K562 (cell line): Measurements from ENCODE around the gene BMP2K. TPM values are rescaled to one million over a fixed set of nuclear protein-coding genes. Genes with fewer than 3 reads are reported as not detected.
A peak's percentile ranks its signal among the peaks of the same experiment; 100 is the strongest.

Experiments
- EGR1 ChIP-seq: fragments of 450-650 bp; conservative IDR thresholded peaks from 2 replicates; pipeline ENCODE4 v1.6.1; 2017; ENCODE audit warnings: mild to moderate bottlenecking
- HDAC1 ChIP-seq, 2 experiments: fragments of 450-650 bp; IDR thresholded peaks; 2 replicates each; pipeline ENCODE4 v1.6.1; 2016 to 2017; ENCODE audit warnings: inconsistent platforms in 1 of 2, mild to moderate bottlenecking in 1 of 2, moderate library complexity in 1 of 2
- PHB2 ChIP-seq: fragments of 450-650 bp; IDR thresholded peaks from 2 replicates; pipeline ENCODE4 v1.6.1; 2017; ENCODE audit warnings: low read depth
- SMC3 ChIP-seq: conservative IDR thresholded peaks from 2 replicates; pipeline ENCODE4 v1.6.1; 2011; ENCODE audit warnings: low read depth, low read length, improper control_type of control experiment; ENCODE audit not compliant: insufficient read depth
- SNIP1 ChIP-seq: fragments of 450-650 bp; IDR thresholded peaks from 2 replicates; pipeline ENCODE4 v1.7.1; 2017; ENCODE audit warnings: low read depth, mild to moderate bottlenecking
- ZNF274 ChIP-seq: IDR thresholded peaks from 2 replicates; pipeline ENCODE4 v1.6.1; 2011; ENCODE audit warnings: low read depth, mild to moderate bottlenecking, low read length, moderate library complexity, borderline replicate concordance
- polyA plus RNA-seq, 8 experiments: library from polyadenylated mRNA; depleted of rRNA in 4 of 8; stranded (reverse) in 5 of 8; unstranded in 3 of 8; fragments of >200 nt; fragmentation: Nextera tagmentation in 2 of 8; fragmentation: Illumina TruSeq in 1 of 8; extraction: Ambion mirVana in 2 of 8; extraction: Trizol in 1 of 8; gene quantifications; 2 replicates each; pipeline versions ENCODE4 v1.2.1 to v1.2.3, GENCODE V29; 2011 to 2014; ENCODE audit warnings: inconsistent platforms in 1 of 8, missing spikeins in 1 of 8
- total RNA-seq, 7 experiments: library from RNA; depleted of rRNA in 6 of 7; stranded (reverse); fragments of >200 nt in 6 of 7; fragmentation: Illumina TruSeq in 2 of 7; extraction: Trizol in 2 of 7; gene quantifications; 2 replicates each; pipeline versions ENCODE4 v1.2.1 to v1.2.3, GENCODE V29; 2011 to 2021; ENCODE audit warnings: low replicate concordance in 1 of 7
- TF ChIP-seq, protein P1 (sequence below), 2 experiments: fragments of 450-650 bp; formaldehyde crosslinking in 1 of 2; IDR thresholded peaks; 2 replicates each; pipeline versions ENCODE4 v1.4.0 to v1.6.1; 2014 to 2020; ENCODE audit warnings: mild to moderate bottlenecking in 2 of 2, borderline replicate concordance in 1 of 2, low read depth in 1 of 2
- TF ChIP-seq, protein P2 (sequence below): fragments of 450-650 bp; IDR thresholded peaks from 2 replicates; pipeline ENCODE4 v1.6.1; 2016; ENCODE audit warnings: low read depth

The BMP2K gene
- total and polyA plus RNA-seq, 9 of the 15 experiments (the other 6 are each of a cell fraction or from before 2014, with no cell fraction given): 17.0 to 217 (median 104) TPM

DNA sequence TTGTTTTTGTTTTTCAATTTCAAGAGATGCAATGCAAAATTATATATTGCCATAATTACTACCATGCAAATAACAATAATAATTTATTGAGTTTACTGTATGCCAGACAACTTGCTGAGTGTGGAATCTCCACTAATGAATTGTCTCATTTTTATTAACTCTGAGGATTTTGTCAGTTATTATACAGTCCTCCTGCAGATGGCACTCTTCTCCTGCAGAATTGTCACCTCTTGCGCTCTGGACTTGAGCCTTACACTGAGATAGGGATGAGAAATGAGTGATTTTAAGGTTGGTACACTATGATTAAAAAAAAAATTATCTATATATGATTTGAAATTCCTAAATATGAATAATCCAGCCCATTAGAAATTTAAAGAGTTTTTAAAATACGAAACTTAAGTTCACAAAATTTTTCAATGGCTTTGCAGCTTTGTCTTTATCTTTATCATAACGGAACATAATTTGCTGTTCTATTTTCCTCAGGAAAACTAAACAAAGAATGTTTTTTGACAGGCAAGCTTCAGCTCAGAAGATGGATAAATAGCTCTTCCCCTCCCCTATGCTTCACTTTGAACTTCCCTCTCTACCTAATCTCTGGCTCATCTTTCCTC, 175.8 kb downstream of the BMP2K start (continued):
- TF ChIP-seq, protein P1, sequence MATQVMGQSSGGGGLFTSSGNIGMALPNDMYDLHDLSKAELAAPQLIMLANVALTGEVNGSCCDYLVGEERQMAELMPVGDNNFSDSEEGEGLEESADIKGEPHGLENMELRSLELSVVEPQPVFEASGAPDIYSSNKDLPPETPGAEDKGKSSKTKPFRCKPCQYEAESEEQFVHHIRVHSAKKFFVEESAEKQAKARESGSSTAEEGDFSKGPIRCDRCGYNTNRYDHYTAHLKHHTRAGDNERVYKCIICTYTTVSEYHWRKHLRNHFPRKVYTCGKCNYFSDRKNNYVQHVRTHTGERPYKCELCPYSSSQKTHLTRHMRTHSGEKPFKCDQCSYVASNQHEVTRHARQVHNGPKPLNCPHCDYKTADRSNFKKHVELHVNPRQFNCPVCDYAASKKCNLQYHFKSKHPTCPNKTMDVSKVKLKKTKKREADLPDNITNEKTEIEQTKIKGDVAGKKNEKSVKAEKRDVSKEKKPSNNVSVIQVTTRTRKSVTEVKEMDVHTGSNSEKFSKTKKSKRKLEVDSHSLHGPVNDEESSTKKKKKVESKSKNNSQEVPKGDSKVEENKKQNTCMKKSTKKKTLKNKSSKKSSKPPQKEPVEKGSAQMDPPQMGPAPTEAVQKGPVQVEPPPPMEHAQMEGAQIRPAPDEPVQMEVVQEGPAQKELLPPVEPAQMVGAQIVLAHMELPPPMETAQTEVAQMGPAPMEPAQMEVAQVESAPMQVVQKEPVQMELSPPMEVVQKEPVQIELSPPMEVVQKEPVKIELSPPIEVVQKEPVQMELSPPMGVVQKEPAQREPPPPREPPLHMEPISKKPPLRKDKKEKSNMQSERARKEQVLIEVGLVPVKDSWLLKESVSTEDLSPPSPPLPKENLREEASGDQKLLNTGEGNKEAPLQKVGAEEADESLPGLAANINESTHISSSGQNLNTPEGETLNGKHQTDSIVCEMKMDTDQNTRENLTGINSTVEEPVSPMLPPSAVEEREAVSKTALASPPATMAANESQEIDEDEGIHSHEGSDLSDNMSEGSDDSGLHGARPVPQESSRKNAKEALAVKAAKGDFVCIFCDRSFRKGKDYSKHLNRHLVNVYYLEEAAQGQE (IDR thresholded peaks at IDR 0.05; ENCODE audit: borderline replicate concordance): peak; percentile 61
- TF ChIP-seq, protein P1 (CRISPR knock-in tag; IDR thresholded peaks at IDR 0.05; ENCODE audit: low read depth): no peak
- no peak for TF ChIP-seq PHB2
- no peak for TF ChIP-seq HDAC1 (IDR thresholded peaks at IDR 0.05)
- no peak for TF ChIP-seq EGR1
- TF ChIP-seq, protein P2, sequence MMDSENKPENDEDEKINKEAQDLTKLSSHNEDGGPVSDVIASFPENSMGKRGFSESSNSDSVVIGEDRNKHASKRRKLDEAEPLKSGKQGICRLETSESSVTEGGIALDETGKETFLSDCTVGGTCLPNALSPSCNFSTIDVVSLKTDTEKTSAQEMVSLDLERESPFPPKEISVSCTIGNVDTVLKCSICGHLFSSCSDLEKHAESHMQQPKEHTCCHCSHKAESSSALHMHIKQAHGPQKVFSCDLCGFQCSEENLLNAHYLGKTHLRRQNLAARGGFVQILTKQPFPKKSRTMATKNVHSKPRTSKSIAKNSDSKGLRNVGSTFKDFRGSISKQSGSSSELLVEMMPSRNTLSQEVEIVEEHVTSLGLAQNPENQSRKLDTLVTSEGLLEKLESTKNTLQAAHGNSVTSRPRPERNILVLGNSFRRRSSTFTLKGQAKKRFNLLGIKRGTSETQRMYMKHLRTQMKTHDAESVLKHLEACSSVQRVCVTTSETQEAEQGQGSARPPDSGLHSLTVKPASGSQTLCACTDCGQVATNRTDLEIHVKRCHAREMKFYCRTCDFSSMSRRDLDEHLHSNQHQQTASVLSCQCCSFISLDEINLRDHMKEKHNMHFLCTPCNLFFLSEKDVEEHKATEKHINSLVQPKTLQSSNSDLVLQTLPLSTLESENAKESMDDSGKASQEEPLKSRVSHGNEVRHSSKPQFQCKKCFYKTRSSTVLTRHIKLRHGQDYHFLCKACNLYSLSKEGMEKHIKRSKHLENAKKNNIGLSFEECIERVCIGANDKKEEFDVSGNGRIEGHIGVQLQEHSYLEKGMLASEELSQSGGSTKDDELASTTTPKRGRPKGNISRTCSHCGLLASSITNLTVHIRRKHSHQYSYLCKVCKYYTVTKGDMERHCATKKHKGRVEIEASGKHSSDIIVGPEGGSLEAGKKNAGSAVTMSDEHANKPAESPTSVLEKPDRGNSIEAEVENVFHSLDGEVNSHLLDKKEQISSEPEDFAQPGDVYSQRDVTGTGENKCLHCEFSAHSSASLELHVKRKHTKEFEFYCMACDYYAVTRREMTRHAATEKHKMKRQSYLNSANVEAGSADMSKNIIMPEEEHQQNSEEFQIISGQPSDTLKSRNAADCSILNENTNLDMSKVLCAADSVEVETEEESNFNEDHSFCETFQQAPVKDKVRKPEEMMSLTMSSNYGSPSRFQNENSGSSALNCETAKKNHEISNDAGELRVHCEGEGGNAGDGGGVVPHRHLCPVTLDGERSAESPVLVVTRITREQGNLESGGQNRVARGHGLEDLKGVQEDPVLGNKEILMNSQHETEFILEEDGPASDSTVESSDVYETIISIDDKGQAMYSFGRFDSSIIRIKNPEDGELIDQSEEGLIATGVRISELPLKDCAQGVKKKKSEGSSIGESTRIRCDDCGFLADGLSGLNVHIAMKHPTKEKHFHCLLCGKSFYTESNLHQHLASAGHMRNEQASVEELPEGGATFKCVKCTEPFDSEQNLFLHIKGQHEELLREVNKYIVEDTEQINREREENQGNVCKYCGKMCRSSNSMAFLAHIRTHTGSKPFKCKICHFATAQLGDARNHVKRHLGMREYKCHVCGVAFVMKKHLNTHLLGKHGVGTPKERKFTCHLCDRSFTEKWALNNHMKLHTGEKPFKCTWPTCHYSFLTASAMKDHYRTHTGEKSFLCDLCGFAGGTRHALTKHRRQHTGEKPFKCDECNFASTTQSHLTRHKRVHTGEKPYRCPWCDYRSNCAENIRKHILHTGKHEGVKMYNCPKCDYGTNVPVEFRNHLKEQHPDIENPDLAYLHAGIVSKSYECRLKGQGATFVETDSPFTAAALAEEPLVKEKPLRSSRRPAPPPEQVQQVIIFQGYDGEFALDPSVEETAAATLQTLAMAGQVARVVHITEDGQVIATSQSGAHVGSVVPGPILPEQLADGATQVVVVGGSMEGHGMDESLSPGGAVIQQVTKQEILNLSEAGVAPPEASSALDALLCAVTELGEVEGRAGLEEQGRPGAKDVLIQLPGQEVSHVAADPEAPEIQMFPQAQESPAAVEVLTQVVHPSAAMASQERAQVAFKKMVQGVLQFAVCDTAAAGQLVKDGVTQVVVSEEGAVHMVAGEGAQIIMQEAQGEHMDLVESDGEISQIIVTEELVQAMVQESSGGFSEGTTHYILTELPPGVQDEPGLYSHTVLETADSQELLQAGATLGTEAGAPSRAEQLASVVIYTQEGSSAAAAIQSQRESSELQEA: no peak
- no peak for TF ChIP-seq SNIP1
- TF ChIP-seq ZNF274: no peak
- peak; percentile 74 for TF ChIP-seq SMC3
